NB4 (cell line): Measurements from ENCODE around the gene EXOC6.

Experiments
- TF ChIP-seq, protein P1 (sequence below): IDR thresholded peaks from 2 replicates; pipeline ENCODE4 v1.6.1; 2011; ENCODE audit warnings: low read depth, low read length
- TF ChIP-seq, protein P2 (sequence below): IDR thresholded peaks from one replicate; pipeline ENCODE4 v1.5.1; 2012; ENCODE audit warnings: low read depth, low read length

DNA sequence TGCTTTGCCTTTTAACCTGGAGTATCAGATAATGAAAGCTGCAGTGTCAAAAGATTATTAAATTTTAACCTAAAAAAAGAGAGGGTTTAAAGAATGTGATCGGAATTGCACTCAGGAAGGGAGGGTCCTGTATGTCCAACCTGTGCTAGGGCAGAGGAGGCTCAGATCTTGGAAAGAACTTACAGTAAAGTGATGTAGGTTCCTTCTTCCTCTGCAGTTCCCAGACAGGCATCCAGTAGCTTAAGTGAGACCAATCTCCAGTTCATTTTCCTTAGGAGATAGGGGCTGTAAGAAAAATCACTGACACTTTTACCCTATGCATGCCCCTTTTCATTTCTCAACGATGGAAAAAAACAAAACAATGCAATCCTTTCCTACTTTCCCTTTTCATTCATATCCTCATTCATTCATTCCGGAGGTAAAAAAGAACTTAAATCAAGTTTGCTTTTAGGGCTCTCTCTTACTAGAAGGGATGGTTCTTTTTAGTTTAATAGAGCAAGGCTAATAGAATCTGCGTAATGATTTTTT, 28.3 kb downstream of the EXOC6 start:
- TF ChIP-seq, protein P1, sequence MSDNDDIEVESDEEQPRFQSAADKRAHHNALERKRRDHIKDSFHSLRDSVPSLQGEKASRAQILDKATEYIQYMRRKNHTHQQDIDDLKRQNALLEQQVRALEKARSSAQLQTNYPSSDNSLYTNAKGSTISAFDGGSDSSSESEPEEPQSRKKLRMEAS: no peak
- TF ChIP-seq, protein P2, sequence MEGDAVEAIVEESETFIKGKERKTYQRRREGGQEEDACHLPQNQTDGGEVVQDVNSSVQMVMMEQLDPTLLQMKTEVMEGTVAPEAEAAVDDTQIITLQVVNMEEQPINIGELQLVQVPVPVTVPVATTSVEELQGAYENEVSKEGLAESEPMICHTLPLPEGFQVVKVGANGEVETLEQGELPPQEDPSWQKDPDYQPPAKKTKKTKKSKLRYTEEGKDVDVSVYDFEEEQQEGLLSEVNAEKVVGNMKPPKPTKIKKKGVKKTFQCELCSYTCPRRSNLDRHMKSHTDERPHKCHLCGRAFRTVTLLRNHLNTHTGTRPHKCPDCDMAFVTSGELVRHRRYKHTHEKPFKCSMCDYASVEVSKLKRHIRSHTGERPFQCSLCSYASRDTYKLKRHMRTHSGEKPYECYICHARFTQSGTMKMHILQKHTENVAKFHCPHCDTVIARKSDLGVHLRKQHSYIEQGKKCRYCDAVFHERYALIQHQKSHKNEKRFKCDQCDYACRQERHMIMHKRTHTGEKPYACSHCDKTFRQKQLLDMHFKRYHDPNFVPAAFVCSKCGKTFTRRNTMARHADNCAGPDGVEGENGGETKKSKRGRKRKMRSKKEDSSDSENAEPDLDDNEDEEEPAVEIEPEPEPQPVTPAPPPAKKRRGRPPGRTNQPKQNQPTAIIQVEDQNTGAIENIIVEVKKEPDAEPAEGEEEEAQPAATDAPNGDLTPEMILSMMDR: no peak
